ENCODE results near the gene INSYN1. TPM values are rescaled to one million over a fixed set of nuclear protein-coding genes. Genes with fewer than 3 reads are reported as not detected.
"Not testable (repeated sequence)": the region's sequence is repeated elsewhere in the genome, so short reads cannot be mapped to it uniquely, and the experiment has no call there.

INSYN1 gene
- total and polyA plus RNA-seq, 4 donors, result 0.86 to 5.6 (median 4.0) TPM

GRCh38 chr15:73787621-73788020 is 34.5 kb upstream of the INSYN1 start:
- Histone ChIP-seq H3K4me1 (ENCODE audit: control insufficient read depth in 5 of 5, insufficient read depth in 5 of 5, low read length in 5 of 5) (peaks cover 0 to 64% (median 19%) of the 10 kb centered on the region in 5 donors), H3K27me3 (ENCODE audit: control insufficient read depth in 3 of 3, insufficient read depth in 3 of 3, low read length in 2 of 3) (no peaks in the 10 kb centered on the region), H3K9ac (ENCODE audit: insufficient read depth in 1 of 2, low read length in 2 of 2) (no peak overlapping the region), H3K4me3 (no peak overlapping the region), H3K36me3 (ENCODE audit: control insufficient read depth in 4 of 4, insufficient read depth in 4 of 4, low read length in 4 of 4) (no peaks in the 10 kb centered on the region), H3K9me3 (ENCODE audit: control insufficient read depth in 4 of 4, insufficient read depth in 3 of 4, low read length in 3 of 4) (no peaks in the 10 kb centered on the region), H3K27ac (ENCODE audit: low read depth in 1 of 2, low read length in 1 of 2) (no peak overlapping the region)
- TF ChIP-seq CTCF (IDR thresholded peaks at IDR 0.05; ENCODE audit: control extremely low read depth, extremely low read depth), result no peak
- 90 to 100% methylated on average over 1 of the region's 1 CpG for WGBS, 2 donors
- no peak for ATAC-seq (ENCODE audit: insufficient read depth, low FRiP score)
- DNase-seq, result no peak

- Histone ChIP-seq H3K9me3 (ENCODE audit: control insufficient read depth in 4 of 4, insufficient read depth in 3 of 4, low read length in 3 of 4) (no peaks in the 10 kb centered on the region), H3K4me3 (no peak overlapping the region), H3K27me3 (ENCODE audit: control insufficient read depth in 3 of 3, insufficient read depth in 3 of 3, low read length in 2 of 3) (no peaks in the 10 kb centered on the region), H3K36me3 (ENCODE audit: control insufficient read depth in 4 of 4, insufficient read depth in 4 of 4, low read length in 4 of 4) (no peaks in the 10 kb centered on the region), H3K27ac (ENCODE audit: low read depth in 1 of 2, low read length in 1 of 2) (no peak overlapping the region), H3K4me1 (ENCODE audit: control insufficient read depth in 5 of 5, insufficient read depth in 5 of 5, low read length in 5 of 5) (peaks cover 0 to 70% (median 20%) of the 10 kb centered on the region in 5 donors), H3K9ac (ENCODE audit: insufficient read depth in 1 of 2, low read length in 2 of 2) (no peak overlapping the region)
- no peak for TF ChIP-seq CTCF (IDR thresholded peaks at IDR 0.05; ENCODE audit: control extremely low read depth, extremely low read depth)
- 64 to 79% methylated on average over 6 of the region's 6 CpGs for WGBS, 2 donors
- DNase-seq, result peak; percentile 44 to 77 (median 65)
- ATAC-seq (ENCODE audit: insufficient read depth, low FRiP score), result no peak
Observed at GRCh38 chr15:73786538-73786937, 33.4 kb upstream of the INSYN1 start.

- H3K4me1 ChIP-seq (ENCODE audit: control insufficient read depth in 5 of 5, insufficient read depth in 5 of 5, low read length in 5 of 5), result peaks cover 0 to 65% (median 17%) of the 10 kb centered on the region in 5 donors
- WGBS, 2 donors, result 70 to 83% methylated on average over 12 of the region's 12 CpGs
- H3K9ac ChIP-seq (ENCODE audit: insufficient read depth in 1 of 2, low read length in 2 of 2); ATAC-seq (ENCODE audit: insufficient read depth, low FRiP score); H3K36me3 ChIP-seq (ENCODE audit: control insufficient read depth in 4 of 4, insufficient read depth in 4 of 4, low read length in 4 of 4); H3K4me3 ChIP-seq; DNase-seq; H3K27me3 ChIP-seq (ENCODE audit: control insufficient read depth in 3 of 3, insufficient read depth in 3 of 3, low read length in 2 of 3); H3K9me3 ChIP-seq (ENCODE audit: control insufficient read depth in 4 of 4, insufficient read depth in 3 of 4, low read length in 3 of 4); H3K27ac ChIP-seq (ENCODE audit: low read depth in 1 of 2, low read length in 1 of 2): not testable (repeated sequence)
Observed at GRCh38 chr15:73785256-73786014, 32.3 kb upstream of the INSYN1 start.

- H3K9ac ChIP-seq (ENCODE audit: insufficient read depth in 1 of 2, low read length in 2 of 2), result no peak overlapping the region
- H3K4me3 ChIP-seq, result no peak overlapping the region
- no peaks in the 10 kb centered on the region for H3K27me3 ChIP-seq (ENCODE audit: control insufficient read depth in 3 of 3, insufficient read depth in 3 of 3, low read length in 2 of 3)
- no peaks in the 10 kb centered on the region for H3K36me3 ChIP-seq (ENCODE audit: control insufficient read depth in 4 of 4, insufficient read depth in 4 of 4, low read length in 4 of 4)
- no peak overlapping the region for H3K27ac ChIP-seq (ENCODE audit: low read depth in 1 of 2, low read length in 1 of 2)
- TF ChIP-seq CTCF (IDR thresholded peaks at IDR 0.05; ENCODE audit: control extremely low read depth, extremely low read depth), result no peak
- DNase-seq, result no peak
- H3K4me1 ChIP-seq (ENCODE audit: control insufficient read depth in 5 of 5, insufficient read depth in 5 of 5, low read length in 5 of 5), result peaks cover 0 to 54% (median 6%) of the 10 kb centered on the region in 5 donors
- WGBS, 2 donors, result 59 to 90% methylated on average over 3 of the region's 3 CpGs
- H3K9me3 ChIP-seq (ENCODE audit: control insufficient read depth in 4 of 4, insufficient read depth in 3 of 4, low read length in 3 of 4), result no peaks in the 10 kb centered on the region
- ATAC-seq (ENCODE audit: insufficient read depth, low FRiP score), result no peak
Observed at GRCh38 chr15:73784291-73784690, 31.1 kb upstream of the INSYN1 start.
